GM19035 (cell line): Measurements from ENCODE around the gene LARP6.
"Not testable (repeated sequence)": the region's sequence is repeated elsewhere in the genome, so short reads cannot be mapped to it uniquely, and the experiment has no call there.

Source experiments
- ATAC-seq: cut with Tn5 transposase; IDR thresholded peaks from one replicate; pipeline ENCODE4 v1.9.1; 2021; ENCODE audit not compliant: unreplicated experiment

The LARP6 gene

GRCh38 chr15:70853973-70854665 lies at the start of gene LARP6:
TSS of gene LARP6 (minus strand) at chr15:70854157. CDS start at chr15:70854088, 69 bp downstream.
- no peak for ATAC-seq

- no peak for ATAC-seq
Observed at GRCh38 chr15:70902107-70902506, 48.1 kb upstream of the LARP6 start.

- ATAC-seq, result peak; percentile 25
Observed at GRCh38 chr15:70892912-70893560, 39.1 kb upstream of the LARP6 start.

GRCh38 chr15:70892002-70892911 lies 38.3 kb upstream of the LARP6 start, which contains the start of the genes LRRC49 and THAP10:
TSS of gene LRRC49 (plus strand) at chr15:70892826. CDS start at chr15:70892895, 69 bp downstream.
TSS of gene THAP10 (minus strand) at chr15:70892433. CDS start at chr15:70892272, 161 bp downstream.
- ATAC-seq, result peak; percentile 85

GRCh38 chr15:70882361-70882760 lies 28.4 kb upstream of the LARP6 start:
- ATAC-seq, result no peak

GRCh38 chr15:70880781-70881180 lies 26.8 kb upstream of the LARP6 start:
- ATAC-seq, result no peak

- ATAC-seq, result no peak
Observed at GRCh38 chr15:70879401-70879800, 25.4 kb upstream of the LARP6 start.

- ATAC-seq, result no peak
Observed at GRCh38 chr15:70876683-70877082, 22.7 kb upstream of the LARP6 start.

- no peak for ATAC-seq
Observed at GRCh38 chr15:70876011-70876410, 22.1 kb upstream of the LARP6 start.

- ATAC-seq, result no peak
Observed at GRCh38 chr15:70875001-70875782, 21.2 kb upstream of the LARP6 start.

- no peak for ATAC-seq
Observed at GRCh38 chr15:70873232-70874054, 19.5 kb upstream of the LARP6 start.

GRCh38 chr15:70871490-70871889 lies 17.5 kb upstream of the LARP6 start:
- not testable (repeated sequence) for ATAC-seq

GRCh38 chr15:70870051-70870450 lies 16.1 kb upstream of the LARP6 start:
- ATAC-seq, result no peak

GRCh38 chr15:70869346-70869745 lies 15.4 kb upstream of the LARP6 start:
- ATAC-seq, result no peak

GRCh38 chr15:70867911-70868467 lies 14.0 kb upstream of the LARP6 start:
- no peak for ATAC-seq

- no peak for ATAC-seq
Observed at GRCh38 chr15:70866982-70867641, 13.2 kb upstream of the LARP6 start.

- no peak for ATAC-seq
Observed at GRCh38 chr15:70863450-70864218, 9.7 kb upstream of the LARP6 start.

- ATAC-seq, result no peak
Observed at GRCh38 chr15:70859998-70860397, 6.0 kb upstream of the LARP6 start.
